HG03378 (cell line): ENCODE measurements around the gene HMCN2.

Experiments
- ATAC-seq: cut with Tn5 transposase; IDR thresholded peaks from one replicate; pipeline ENCODE4 v1.9.1; 2021; ENCODE audit warnings: mild to moderate bottlenecking, moderate library complexity; ENCODE audit not compliant: unreplicated experiment

The HMCN2 gene

GRCh38 chr9:130288926-130289690 is 23.5 kb downstream of the HMCN2 start:
- ATAC-seq, result no peak

- no peak for ATAC-seq
Observed at GRCh38 chr9:130289711-130290241, 24.2 kb downstream of the HMCN2 start.

DNA sequence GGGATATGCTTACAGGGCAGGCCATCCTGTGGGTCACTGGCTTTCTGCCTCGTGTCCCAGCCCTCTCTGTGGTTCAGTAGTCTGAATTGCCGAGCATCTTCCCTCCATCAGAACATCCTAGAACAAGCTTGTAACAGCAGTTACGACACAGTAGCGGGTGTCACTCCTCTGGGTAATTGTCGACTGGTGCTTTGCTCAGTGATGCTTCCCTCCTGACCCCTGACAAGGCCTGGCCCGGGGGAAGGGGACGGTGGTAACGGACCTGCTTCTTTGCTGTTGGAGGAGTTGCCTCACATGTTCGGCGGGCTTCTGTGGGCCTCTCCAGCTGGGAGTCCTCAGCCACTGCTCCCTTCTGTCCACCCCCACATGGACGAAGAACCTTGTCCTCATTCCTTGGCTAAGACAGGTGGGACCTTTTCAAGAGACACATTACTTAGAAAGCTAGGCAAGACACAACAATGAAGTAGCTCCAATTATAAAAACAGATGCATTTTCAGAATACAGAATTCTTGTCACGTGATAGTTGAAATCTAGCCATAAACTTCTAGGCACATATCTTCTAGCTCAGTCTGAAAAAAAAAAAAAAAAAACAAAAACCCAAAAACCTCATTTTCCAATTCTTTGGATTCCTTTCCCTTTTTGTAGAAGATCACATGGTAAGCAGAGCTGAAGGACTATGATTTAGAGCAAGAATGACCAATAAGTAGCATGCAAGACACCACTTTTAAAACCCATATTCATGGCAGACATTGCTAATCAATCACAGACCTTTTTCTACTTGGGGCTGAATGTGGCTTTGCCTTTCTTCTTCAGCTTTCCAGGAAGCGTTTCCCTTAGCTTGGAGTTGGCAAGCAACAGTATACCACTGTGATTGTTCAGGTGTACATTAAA is 25.0 kb downstream of the HMCN2 start:
- no peak for ATAC-seq

- ATAC-seq, result no peak
Observed at GRCh38 chr9:130291474-130291873, 25.9 kb downstream of the HMCN2 start.

DNA sequence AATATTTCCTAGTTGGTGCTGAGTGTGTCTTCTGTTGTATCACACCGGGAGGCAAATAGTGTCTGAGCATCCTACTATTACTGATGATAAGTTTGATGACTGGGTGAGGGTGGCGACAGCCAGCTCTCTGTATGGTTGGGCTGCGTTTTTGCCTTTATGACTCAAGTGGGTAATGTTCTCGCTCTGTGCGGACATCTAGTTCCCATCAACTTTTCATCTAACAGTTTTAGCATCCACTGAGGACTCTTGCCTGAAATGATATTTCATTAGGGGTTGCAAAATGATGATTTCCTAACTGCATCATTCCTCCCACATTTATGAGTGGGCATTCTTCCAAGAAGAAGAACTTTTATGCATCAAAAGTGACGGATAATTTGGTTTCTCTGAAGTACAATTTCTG is 26.5 kb downstream of the HMCN2 start:
- no peak for ATAC-seq

GRCh38 chr9:130294664-130295063 is 29.1 kb downstream of the HMCN2 start:
- no peak for ATAC-seq

DNA sequence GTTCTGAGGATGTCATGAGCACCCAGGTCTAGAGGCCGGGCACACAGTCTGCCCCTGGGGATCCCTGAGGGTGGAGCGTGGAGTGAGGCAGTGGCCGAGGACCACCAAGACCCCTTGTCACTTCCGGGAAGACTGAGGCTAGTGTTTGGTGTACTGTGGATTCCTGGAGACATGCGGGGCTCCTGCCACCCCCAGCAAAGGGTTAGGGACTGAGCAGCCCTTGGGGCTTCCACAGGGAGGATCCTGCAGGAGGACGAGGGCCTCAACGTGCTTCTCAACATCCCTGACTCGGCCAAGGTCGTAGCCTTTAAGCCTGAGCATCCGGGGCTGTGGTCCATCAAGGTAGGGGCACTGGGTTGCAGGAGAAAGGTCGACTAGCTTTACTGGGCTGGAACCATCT is 29.9 kb downstream of the HMCN2 start:
- no peak for ATAC-seq

GRCh38 chr9:130295945-130296782 is 30.6 kb downstream of the HMCN2 start:
- no peak for ATAC-seq

- ATAC-seq, result no peak
Observed at GRCh38 chr9:130296783-130297055, 31.2 kb downstream of the HMCN2 start.

- no peak for ATAC-seq
Observed at GRCh38 chr9:130297371-130297770, 31.8 kb downstream of the HMCN2 start.

- ATAC-seq, result no peak
Observed at GRCh38 chr9:130298662-130299279, 33.2 kb downstream of the HMCN2 start.

GRCh38 chr9:130299785-130300615 is 34.4 kb downstream of the HMCN2 start:
- ATAC-seq, result no peak

DNA sequence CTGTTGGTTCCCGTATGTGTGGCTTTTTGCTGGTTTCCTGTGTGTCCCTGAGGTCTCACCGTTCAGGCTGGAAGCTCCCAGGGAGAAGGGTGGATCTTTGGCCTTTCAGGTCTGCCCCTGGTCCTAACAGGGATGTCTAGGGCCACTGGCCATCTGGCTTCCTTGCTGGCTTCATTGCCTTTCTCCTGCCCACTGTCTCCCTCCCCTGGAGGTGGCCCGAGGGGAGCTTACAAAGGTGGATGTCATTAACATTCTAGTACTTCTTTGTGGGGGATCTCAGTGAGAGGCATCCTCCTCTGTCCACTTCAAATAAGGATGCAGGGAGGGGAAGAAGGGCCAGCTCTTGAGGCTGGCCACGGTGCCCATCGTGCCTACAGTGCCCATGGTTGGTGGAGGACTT is 35.2 kb downstream of the HMCN2 start:
- ATAC-seq, result no peak

- no peak for ATAC-seq
Observed at GRCh38 chr9:130301483-130302286, 36.1 kb downstream of the HMCN2 start.

GRCh38 chr9:130302785-130303612 is 37.4 kb downstream of the HMCN2 start:
- no peak for ATAC-seq

GRCh38 chr9:130303613-130304055 is 38.1 kb downstream of the HMCN2 start:
- no peak for ATAC-seq

GRCh38 chr9:130304116-130304515 is 38.6 kb downstream of the HMCN2 start:
- no peak for ATAC-seq

DNA sequence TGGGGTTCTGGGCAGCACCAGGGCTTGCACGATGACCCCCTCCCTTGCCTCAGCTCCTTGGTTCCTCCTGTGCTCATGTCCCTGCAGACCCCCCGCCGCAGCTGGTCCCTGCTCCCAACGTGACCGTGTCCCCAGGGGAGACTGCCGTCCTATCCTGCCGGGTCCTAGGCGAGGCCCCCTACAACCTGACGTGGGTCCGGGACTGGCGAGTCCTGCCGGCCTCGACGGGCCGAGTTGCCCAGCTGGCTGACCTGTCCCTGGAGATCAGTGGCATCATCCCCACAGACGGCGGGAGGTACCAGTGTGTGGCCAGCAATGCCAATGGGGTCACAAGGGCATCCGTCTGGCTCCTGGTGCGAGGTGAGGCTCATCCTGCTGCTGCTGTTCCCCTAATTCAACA is 39.1 kb downstream of the HMCN2 start:
- no peak for ATAC-seq
